Hematopoietic multipotent progenitor cell treated with erythropoietin and hydrocortisone succinate and interleukin-3 and kit ligand, for 8 days (in vitro differentiated cells): ENCODE measurements around the gene BAIAP2L2.
"Not testable (repeated sequence)": the region's sequence is repeated elsewhere in the genome, so short reads cannot be mapped to it uniquely, and the experiment has no call there.

Source experiments
- DNase-seq: peaks from one replicate; pipeline ENCODE4 v3.0.0-alpha.2; 2015

The BAIAP2L2 gene

DNA sequence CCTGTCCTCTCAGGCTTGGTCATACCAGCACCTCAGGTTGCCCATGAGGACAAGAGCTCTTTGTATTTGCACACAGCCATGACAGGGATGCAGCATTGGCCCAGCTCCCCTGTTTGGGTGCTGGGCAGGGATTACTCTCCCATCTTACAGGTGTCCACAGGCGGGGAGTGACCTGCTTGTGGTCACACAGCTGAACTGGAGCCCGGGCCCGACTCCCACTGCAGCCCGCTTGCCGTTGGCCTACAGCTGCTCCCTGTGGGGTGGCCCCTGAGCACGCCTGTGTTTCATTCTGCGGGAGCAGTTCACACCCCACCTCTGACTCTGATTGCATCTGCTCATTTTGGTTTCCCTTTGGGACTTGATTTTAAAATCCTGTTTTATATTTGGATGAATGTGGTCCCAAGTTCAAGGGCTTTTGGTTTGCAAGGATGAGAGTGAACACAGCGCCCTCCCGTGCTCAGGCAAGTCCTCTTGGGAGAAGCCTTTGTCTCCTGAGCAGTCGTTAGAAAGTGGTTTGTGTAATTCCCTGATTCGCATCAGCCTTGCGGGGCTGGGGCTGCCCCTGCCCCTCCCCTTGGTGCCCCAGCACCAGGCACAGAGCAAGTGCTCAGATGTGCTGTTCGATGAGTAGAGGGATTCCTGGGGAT, 44.0 kb downstream of the BAIAP2L2 start:
- no peak for DNase-seq

DNA sequence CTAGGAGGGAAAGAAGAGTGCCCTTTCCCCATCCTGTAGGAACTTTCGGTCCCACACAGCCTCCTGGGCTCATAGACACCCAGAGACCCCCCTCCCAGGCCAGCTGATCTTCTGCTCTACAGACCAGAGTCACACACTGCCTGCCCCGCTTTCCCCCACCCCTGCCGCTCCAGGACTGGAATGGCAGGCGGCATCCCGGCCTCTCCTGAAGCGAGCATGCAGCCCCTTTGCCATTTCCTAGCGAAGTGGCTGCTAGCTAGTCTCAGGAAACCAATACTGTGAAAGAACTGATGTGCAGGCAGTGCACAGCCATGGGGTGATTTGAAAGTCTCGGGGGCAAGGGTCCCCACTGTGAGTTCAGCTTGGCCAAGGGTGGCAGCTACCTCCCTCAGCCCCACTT, 44.9 kb downstream of the BAIAP2L2 start:
- DNase-seq: no peak

DNA sequence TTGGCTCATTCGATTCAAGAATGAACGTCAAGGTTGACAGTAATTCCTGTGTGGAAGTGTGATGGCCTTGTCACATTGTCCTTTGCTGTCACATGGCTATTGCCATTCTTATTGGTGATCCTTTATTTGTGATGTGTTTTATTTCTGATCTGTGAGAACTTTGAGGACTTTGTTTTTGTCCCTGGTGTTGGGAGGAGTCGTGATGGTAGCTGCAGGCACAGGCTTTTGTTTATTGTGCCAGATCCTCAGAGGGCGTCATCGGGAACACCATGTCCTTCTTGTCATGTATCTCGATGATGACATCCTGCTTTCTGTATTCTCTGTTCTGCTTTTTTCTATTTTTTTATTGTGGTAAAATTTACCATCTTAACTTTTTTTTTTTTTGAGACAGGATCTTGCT, 47.7 kb downstream of the BAIAP2L2 start:
- DNase-seq: no peak

DNA sequence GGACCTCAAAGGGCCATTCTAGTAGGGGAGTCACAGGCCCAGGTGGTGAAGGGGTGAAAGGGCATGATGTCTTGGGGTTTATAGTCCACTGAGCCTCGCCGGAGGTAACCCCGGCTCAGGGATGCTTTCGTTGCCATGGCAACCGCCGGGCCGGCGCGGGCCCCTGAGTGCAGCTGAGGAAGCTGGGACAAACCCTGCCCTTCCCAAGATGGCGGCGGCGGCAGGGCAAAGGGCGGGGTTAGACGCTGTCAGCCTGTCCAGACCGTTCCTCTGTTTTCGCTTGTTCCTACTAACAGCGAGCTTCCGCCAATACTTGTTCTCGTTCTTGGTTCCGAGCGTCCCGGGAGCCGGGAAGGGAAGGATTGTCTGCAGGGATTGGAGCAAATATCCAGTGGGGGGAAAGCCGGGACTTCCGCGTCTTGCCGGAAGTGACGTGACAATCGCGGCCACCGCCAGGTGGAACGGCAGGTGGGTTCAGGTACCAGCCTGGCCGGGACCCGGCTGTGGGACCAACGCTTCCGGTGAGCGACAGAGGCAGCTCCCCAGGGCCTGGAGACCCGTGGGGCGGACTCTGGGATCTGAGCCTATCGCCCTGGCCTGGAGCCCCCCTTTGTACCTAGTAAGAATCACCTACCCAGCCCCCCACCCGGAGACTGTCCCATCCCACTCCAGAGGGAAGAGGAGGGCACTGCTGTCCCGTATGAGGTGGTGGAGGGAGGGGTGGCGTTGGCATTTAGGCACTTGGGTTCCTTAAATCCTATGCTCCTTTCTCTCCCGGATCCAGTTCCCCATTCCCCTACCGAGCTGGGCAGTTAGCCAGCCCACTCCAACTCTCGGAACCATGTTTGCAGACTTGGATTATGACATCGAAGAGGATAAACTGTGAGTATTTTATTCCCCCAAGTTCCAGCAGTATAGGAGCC, 53.3 kb downstream of the BAIAP2L2 start, which contains the start of gene PICK1:
PICK1 (plus strand) TSS at position 436 of the 923 bp plus-strand sequence; CDS start at position 842, 406 bp downstream.
- DNase-seq: peak; percentile 82

DNA sequence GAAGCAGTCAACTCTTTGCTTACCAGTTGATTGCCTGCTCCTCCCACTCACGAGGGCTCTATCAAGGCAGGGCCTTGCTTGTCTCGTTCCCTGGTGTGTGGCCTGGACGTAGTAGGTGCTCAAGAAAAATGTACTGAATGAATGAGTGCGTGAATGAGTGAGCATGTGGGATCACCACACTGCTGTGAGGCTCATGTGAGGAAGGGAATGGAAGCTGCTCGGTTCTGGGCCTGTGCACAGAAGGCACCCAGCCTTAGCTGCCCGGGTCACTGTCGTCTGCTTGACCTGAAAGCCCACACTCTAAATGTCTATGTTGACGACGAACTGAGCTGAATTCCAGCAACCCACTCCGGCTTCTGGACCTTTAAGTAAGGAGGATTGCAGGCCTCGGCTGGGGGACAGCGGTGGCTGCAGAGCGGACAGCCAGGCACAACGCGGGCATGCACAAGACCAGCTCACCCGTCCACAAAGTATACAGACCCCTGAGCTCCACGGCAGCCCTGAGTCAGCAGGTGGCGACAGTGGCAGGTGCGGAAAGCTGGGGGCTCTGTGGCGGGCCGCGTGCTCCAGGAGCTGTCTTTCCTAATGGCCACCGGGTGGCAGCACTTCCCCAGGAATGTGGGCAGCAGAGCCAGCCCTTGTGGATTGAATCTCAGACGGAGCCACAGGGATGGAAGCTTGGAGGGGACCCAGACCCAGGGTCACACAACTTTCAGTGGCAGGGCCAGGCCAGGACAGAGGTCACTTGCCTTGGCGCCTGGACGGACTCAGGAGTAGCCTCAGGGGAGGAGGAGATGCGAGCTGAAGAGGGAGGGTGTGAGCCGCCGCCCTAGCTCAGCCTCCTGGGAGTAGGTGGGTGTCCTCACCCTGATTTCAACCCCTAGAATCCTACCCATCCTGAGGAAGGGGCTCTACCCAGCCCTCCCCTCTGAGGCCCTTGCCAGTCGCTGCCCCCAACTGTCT, 58.3 kb downstream of the BAIAP2L2 start:
- DNase-seq: peak; percentile 82

DNA sequence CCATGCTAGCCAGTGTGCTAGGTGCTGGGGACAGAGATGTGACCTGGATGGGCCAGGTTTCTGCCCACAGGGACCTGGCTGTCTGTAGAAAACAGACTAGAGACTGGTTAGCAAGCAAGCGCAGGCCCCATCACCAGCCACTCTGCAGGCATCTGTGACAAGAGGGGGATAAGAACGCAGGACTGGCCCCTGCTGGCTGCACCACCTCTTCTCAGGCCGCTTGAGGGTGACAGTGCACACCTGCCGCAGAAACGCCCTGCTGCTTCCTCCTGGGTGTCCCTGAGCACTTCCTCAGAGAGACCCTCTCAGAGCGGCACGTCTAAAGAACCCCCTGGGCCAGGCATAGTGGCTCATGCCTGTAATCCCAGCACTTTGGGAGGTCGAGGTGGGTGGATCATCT, 59.2 kb downstream of the BAIAP2L2 start:
- no peak for DNase-seq

DNA sequence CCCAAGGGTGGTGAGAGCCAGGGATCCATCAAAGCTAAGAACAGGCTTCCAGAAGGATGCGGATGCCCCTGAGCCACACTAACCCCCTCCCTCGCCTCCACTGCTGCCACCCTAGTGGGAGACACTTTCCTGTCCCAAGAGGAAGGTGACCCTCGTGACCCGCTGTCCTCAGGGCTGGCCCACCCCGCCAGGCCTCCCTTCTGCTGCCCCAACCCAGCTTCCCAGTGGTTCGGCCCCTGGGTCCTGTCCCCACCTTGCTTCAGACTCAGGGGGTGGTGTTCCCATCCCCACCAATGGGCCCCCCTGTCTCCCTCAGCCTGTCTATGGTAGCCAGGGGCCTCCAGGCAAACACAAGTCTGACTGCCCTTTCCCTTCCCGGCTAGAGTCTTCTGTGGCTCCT, 59.8 kb downstream of the BAIAP2L2 start:
- DNase-seq: no peak

DNA sequence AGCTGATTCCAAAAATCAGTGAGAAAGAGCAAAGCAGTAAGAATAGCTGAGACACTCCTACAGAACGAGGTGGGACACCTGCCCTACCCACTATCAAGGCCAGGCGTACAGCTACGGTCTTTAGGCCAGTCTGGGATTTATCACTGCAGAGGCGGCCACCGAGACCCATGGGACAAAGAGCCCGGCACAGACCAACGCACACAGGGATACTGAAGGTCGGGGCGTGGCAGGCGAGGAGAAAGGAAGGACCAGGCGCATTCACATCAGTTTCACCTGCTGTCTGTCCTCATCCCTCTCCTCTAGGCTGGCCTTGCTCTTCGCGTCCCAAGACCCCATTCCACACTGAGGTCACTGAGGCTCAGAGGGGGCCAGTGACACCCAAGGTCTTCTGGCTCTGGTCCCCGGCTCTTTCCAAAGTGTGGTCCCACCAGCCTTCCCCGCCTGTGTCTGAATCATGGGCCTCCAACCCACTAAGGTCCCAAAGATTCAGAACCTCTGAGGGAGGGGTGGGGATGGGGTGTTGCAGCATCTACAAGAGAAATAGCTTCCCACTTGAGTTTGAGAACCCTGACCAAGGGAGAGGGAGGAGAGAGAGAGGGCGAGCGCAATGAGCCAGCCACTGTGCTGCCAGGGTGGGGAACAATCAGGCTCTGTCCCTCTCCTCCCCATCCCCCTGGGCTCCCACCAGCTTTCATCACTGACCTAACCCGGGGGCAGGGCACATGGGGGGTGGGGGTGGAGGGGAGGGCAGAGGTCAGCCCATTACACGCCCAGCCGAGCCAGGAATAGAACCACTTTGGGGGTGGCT, 60.5 kb downstream of the BAIAP2L2 start:
- no peak for DNase-seq

DNA sequence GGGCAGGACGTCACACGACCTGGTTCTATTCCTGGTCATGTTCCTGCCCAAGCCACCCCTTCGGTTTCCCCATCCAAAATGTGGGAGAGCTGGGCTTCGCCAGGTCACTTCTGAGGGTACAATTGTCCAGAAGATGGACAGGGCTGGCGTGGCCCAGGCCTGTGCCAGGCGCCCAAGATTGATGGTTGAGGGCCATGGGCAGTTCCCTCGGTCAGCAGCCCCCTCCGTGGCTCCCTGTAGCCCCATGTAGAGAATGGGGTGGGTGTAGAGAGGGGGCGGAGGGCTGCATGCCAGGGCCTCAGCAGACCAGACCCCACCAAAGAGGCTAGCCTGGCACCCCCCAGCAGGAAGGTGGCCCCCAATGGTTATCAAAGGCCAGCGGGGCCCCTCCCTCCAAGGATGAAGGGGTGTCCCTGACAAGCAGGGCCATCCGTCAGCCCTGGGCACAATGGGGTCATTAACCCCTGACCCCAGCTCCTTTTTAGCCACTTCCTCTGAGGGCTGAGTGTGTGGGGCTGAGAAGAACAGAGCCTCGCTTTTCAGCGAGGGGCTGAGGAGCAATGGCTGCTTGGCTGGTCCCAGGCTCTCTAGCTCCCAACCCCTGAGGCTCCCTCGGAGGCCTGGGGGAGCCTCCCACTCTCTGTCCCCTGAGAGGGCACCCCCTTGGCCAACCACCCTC, 64.3 kb downstream of the BAIAP2L2 start:
- DNase-seq: no peak

DNA sequence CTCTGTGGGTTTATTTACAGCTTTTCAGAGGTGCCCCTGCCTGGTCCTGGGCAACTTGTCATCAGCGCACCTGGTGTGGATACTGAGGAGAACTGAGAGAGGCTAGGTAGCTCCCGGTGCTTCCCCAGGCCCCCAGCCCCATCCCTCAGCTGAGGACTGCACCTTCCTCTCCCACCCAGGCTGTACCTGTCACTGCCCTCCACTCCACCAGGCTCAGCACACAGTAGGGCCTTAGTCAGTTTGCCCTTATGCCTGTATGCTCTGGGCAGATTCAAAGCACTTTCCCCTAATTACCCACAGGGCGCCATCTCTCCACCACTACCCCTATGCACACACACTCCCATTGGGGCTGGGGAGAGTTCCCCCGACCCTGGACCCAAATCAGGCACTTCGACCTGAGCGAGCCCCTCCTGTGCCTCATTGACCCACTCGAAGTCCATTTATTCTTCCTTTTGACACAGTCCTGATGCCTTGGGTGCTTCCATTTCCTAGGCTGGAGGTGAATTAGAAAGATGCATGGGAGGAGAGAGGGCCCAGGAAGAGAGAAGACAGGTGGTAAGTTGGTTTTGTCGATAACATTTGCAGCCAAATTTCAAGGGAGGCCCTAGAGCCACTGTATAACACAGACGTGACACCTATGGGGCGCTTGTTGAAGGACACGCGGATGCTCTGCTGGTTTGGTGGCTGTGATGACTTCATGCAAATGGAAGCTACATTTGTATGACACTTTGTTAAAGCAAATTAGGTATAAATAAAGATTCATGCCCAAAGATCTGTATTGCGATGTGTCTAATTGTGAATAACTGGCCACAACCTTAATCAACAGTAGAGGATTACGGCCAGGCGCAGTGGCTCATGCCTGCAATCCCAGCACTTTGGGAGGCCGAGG, 67.1 kb downstream of the BAIAP2L2 start:
- no peak for DNase-seq

DNA sequence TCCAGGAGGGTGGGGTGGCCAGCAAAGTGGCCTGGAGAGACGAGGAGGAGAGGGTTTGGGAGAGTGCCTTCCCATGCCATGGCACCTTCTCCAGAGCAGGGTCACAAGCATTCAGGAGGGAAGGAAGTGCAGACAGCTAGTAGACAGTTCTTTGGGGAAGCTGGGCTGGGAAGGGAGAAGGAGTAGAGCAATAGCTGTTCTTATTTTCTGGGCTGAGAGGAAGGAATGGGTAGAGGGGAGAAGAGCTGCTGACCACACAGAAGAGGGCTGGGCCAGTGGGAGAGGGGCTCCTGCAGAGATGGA, 68.0 kb downstream of the BAIAP2L2 start:
- DNase-seq: no peak

DNA sequence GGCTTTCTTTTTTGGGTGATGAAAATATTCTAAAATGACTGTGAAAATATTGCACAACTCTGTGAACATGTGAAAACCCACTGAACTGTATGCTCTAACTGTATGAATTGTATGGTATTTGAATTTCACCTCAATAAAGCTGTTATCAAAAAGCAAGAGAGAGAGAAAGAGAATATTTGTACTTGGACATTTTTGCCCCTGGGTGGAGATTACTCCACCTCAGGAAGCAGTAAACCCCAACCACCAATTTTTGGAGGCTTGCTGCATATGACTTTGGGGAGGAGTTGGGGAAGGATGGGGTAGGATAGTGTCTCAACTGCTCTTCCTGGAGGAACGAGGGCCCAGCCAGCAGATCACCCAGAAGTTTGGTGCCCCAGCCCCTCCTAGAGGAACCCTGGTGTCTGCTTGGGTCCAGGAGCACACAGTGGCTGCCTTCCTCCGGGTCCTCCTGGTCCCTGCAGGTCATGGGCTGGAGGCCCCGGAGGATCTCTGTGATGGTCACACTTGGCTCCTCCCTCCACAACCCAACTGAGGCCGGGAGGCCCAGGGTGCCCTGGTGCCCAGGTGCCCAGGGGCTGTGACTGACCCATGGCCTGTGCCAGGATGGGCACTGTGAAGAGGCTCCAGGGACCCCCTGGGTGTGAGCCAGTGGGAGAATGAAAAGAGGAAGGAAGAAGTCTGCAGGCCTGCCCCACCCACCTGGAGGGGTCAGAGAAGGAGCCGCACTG, 68.6 kb downstream of the BAIAP2L2 start:
- DNase-seq: no peak

DNA sequence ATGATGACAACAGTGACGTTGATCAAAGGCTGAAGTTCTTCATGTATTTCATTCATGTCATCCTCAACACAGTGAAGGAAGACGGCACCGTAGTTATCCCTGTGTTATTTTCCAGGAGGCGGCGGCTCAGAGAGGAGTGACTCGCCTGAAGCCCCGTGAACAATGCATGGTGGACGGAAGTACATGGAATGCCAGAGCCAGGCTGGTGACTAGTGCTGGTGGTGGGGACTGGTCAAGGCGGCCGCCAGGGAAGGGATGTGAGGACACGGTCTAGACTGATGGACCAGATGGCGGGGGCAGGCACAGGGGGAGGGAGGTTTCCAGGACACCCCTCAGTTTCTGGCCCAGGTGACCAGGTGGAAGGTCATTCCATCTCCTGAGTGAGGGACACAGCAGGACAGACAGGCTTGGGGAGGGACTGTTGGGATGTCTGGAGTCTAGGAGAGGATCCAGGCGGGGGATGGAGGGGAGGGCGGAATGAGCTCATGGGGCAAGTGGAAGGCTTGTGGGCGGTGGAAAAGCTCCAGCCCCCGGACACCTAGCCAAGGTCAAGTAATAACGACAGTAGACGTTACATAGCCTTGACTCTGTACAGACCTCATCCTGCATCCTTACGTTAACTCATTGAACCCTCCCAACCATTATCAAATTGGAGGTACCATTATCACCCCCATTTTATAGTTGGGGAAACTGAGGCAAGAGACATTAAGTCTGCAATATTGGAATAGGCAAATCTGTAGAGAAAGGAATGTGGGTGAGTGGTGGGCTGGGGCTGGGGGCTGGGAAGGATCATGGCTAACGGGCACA, 69.3 kb downstream of the BAIAP2L2 start:
- DNase-seq: no peak

DNA sequence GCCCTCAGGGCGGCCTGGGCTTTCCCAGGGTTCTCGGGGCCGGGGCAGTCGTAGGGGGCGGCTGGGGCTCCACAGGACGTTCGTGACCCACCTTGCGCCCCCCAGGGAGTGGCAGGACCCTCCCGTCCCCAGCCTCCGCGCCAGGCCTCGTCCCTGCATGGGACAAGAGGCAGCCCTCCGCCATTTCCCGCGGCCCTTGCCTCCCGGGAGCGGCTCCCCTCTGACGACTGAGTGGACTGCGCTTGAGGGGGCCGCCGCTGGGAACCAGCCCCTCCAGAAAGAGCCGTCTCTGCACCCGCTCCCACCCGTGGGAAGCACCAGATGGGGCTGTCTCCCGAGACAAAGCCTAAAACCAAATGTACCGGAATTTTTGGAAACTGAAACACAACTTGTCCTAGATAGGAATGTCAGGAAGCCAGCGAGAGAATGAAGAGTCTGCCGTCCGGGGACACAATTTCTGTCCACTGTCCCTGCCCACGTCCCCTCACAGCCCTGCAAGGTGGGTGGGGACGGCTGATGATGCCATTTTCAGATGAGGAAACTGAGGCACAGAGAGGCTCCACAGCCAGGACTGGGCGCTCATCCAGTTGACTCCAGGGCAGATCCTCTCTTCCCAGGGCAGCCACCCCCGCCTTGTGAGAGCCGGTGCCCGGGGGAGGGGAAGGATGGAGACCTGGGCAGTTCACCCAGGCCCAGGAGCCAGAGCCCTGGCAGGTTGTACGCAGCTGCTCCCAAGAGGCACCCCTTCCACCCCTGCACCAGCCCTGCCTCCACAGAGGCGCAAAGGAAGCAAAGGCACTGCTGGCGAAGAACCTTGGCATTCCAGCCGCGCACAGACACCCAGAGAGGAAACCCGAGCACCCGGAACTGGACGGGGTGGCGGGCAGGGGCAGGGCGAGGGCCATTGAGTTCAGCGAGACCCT, 71.3 kb downstream of the BAIAP2L2 start:
- no peak for DNase-seq

DNA sequence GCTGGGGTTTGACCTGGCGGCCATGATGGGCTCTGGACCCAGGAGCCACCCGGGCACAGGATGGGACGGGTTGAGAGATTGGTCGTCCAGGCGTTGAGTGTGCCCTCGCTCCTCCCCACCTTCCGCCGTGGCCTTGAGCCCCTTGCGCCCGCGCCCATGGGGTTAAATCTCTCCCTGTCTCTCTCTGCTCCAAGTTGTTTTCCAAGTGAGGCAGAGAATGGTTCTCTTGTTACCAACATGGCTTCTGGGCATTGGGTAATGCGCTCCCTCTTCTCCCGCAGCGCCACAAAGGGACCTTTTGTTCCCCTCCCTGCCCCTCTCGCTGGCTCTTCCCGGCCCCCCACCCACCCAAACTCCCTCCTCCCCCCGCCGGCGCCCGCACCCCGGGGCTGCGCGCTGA, 72.1 kb downstream of the BAIAP2L2 start:
- DNase-seq: no peak

DNA sequence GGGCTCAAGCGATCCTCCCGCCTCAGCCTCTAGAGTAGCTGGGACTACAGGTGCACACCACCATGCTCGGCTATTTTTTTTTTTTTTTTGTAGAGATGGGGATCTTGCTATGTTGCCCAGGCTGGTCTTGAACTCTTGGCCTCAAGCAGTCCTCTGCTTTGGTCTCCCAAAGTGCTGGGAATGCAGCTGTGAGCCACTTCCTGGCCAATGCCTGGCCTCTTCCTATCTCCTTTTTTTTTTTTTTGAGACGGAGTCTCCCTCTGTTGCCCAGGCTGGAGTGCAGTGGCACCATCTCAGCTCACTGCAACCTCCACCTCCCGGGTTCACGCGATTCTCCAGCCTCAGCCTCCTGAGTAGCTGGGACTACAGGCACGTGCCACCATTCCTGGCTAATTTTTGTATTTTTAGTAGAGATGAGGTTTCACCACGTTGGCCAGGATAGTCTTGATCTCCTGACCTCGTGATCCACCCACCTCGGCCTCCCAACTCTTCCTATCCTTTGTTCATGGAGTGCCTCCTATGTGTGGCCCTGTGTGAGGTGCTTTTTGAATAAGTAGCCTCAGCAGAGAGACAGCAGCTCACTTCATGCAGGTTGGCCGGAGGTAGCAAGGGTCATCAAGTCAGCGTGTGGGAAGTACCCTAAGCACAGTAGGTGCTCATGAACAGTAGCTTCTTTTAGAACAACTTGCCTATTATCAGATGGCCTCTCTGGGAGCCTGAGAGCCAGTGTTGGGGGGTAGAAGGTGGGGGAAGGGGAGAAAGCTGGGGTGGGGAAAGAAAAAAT, 72.9 kb downstream of the BAIAP2L2 start:
- not testable (repeated sequence) for DNase-seq
